Measurements from ENCODE around the gene PDE1C. TPM values are rescaled to one million over a fixed set of nuclear protein-coding genes. Genes with fewer than 3 reads are reported as not detected.

The PDE1C gene
- total and polyA plus RNA-seq, 2 of the 4 experiments (the other 2 are of a cell fraction), result 14.2 to 61.5 TPM

GRCh38 chr7:32023376-32023775 lies 46.8 kb downstream of the PDE1C start:
- Histone ChIP-seq H2BK15ac (ENCODE audit: low read depth, low read length) (no peak overlapping the region), H3K4me2 (ENCODE audit: low read depth, low read length) (no peak overlapping the region), H3K56ac (ENCODE audit: extremely low read depth, insufficient read depth, low read length) (no peak overlapping the region), H4K5ac (ENCODE audit: low read depth, low read length) (no peak overlapping the region; the same call in 1 of the 2 replicates), H2BK20ac (ENCODE audit: low read depth, low read length) (no peak overlapping the region), H2BK120ac (ENCODE audit: low read depth, low read length) (no peak overlapping the region), H4K8ac (ENCODE audit: low read depth in 2 of 2, low read length in 2 of 2) (no peak overlapping the region), H3K23ac (ENCODE audit: low read depth, low read length) (no peak overlapping the region), H3K36me3 (ENCODE audit: control insufficient read depth, insufficient read depth, low read length) (no peaks in the 10 kb centered on the region), H2AFZ (replicated peaks; ENCODE audit: low read length, poor library complexity) (no peak overlapping the region), H3K4me1 (ENCODE audit: control insufficient read depth, insufficient read depth, low read length) (peaks cover 16% of the 10 kb centered on the region), H3K79me1 (ENCODE audit: low read depth in 1 of 2, low read length in 2 of 2) (peaks cover 7 to 18% of the 10 kb centered on the region in 2 experiments; a peak in 3 of 4 replicates), H2AK5ac (ENCODE audit: low read depth, low read length) (no peak overlapping the region), H3K4ac (ENCODE audit: low read depth, low read length) (no peak overlapping the region), H2AK9ac (replicated peaks; ENCODE audit: low read depth, low read length, poor library complexity) (no peak overlapping the region), H3K9me1 (ENCODE audit: insufficient read depth, low read length) (no peaks in the 10 kb centered on the region), H3K9me3 (ENCODE audit: control insufficient read depth, insufficient read depth, low read length) (no peaks in the 10 kb centered on the region), H4K20me1 (ENCODE audit: insufficient read depth, low read length) (no peaks in the 10 kb centered on the region), H3K9ac (ENCODE audit: low read depth, low read length) (no peak overlapping the region), H2BK5ac (ENCODE audit: low read depth, low read length, poor library complexity, severe bottlenecking) (no peak overlapping the region), H3K4me3 (ENCODE audit: insufficient read depth, low read depth, low read length) (no peak overlapping the region), H3K14ac (replicated peaks; ENCODE audit: low read depth, low read length) (no peak overlapping the region), H3K27me3 (ENCODE audit: control insufficient read depth, insufficient read depth, low read length) (no peaks in the 10 kb centered on the region), H4K91ac (ENCODE audit: insufficient read depth, low read depth, low read length) (no peak overlapping the region), H3K27ac (ENCODE audit: insufficient read depth, low read length) (no peak overlapping the region), H3K18ac (ENCODE audit: low read depth, low read length) (no peak overlapping the region; the same call in 1 of the 2 replicates)
- ATAC-seq (ENCODE audit: low read depth) (no peak), DNase-seq (no peak)
- WGBS, 2 experiments (ENCODE audit: extremely low coverage in 2 of 2, insufficient read length in 1 of 2), result no CpG with 5 or more reads among the region's 6 CpGs
- ChIA-PET POLR2A (ENCODE audit: unreplicated experiment) (no interaction called here), CTCF (no interaction called here)
- BruUV-seq (replicated peaks), result no TSS peak
- intact Hi-C loops (cut with micrococcal nuclease) (no loop called here), in situ Hi-C loops (cut with MboI; ENCODE audit: low sequenced_read_pairs) (no loop called here), dilution Hi-C loops (cut with HindIII; ENCODE audit: low sequenced_read_pairs, unreplicated experiment) (no loop called here)
- TF ChIP-seq SMC3 (IDR thresholded peaks at IDR 0.05; ENCODE audit: low read depth, low read length), result no peak
- no peak for TF ChIP-seq FOS (IDR thresholded peaks at IDR 0.05; ENCODE audit: low read depth, low read length)
- no peak for TF ChIP-seq RAD21 (IDR thresholded peaks at IDR 0.05; ENCODE audit: low read length)
- no peak for TF ChIP-seq USF2 (IDR thresholded peaks at IDR 0.05; ENCODE audit: low read depth, low read length)
- TF ChIP-seq RCOR1 (IDR thresholded peaks at IDR 0.05; ENCODE audit: insufficient replicate concordance, low read length), result no peak
- TF ChIP-seq NFE2L2 (IDR thresholded peaks at IDR 0.05; ENCODE audit: low read depth, low read length), result no peak
- TF ChIP-seq BHLHE40 (IDR thresholded peaks at IDR 0.05; ENCODE audit: low read depth, low read length), result no peak
- TF ChIP-seq POLR2A (IDR thresholded peaks at IDR 0.05; ENCODE audit: low read depth, low read length), result no peak
- TF ChIP-seq MAFK (IDR thresholded peaks at IDR 0.05; ENCODE audit: low read depth, low read length), result no peak
- no peak for TF ChIP-seq MAZ (IDR thresholded peaks at IDR 0.05; ENCODE audit: borderline replicate concordance, low read depth, low read length)
- no peak for TF ChIP-seq CHD1 (IDR thresholded peaks at IDR 0.05; ENCODE audit: low read depth, low read length)
- no peak for TF ChIP-seq CEBPB (IDR thresholded peaks at IDR 0.05; ENCODE audit: low read depth, low read length)
- TF ChIP-seq CTCF (conservative IDR thresholded peaks at IDR 0.05; ENCODE audit: low read depth, low read length), result no peak
- TF ChIP-seq ELK1 (IDR thresholded peaks at IDR 0.05; ENCODE audit: borderline replicate concordance, low read depth, low read length), result no peak
- no peak for TF ChIP-seq RFX5 (IDR thresholded peaks at IDR 0.05; ENCODE audit: low read depth, low read length)
- no peak for TF ChIP-seq MXI1 (IDR thresholded peaks at IDR 0.05; ENCODE audit: borderline replicate concordance, low read depth, low read length)

All from IMR-90 (cell line).